ENCODE data around the gene ZNF512B. TPM values are rescaled to one million over a fixed set of nuclear protein-coding genes. Genes with fewer than 3 reads are reported as not detected.
A peak's percentile ranks its signal among the peaks of the same experiment; 100 is the strongest.
"Not testable (repeated sequence)": the region's sequence is repeated elsewhere in the genome, so short reads cannot be mapped to it uniquely, and the experiment has no call there.

The ZNF512B gene
- total RNA-seq, 1 donor from 2014 or later = 26.1 TPM

GRCh38 chr20:63977739-63978276 is 8.1 kb upstream of the ZNF512B start:
- DNase-seq (ENCODE audit: low spot score) = no peak

GRCh38 chr20:63976980-63977738 is 7.4 kb upstream of the ZNF512B start:
- DNase-seq (ENCODE audit: low spot score) = no peak

- not testable (repeated sequence) for DNase-seq (ENCODE audit: low spot score)
Measured at GRCh38 chr20:63976511-63976910, 6.8 kb upstream of the ZNF512B start.

- no peak for DNase-seq (ENCODE audit: low spot score)
Measured at GRCh38 chr20:63974402-63975200, 4.9 kb upstream of the ZNF512B start.

- DNase-seq (ENCODE audit: low spot score) = peak; percentile 82
Measured at GRCh38 chr20:63973636-63974401, 4.1 kb upstream of the ZNF512B start.

GRCh38 chr20:63973160-63973479 is 3.4 kb upstream of the ZNF512B start:
- no peak for DNase-seq (ENCODE audit: low spot score)

- no peak for DNase-seq (ENCODE audit: low spot score)
Measured at GRCh38 chr20:63972312-63973159, 2.8 kb upstream of the ZNF512B start.

- not testable (repeated sequence) for DNase-seq (ENCODE audit: low spot score)
Measured at GRCh38 chr20:63971960-63972311, 2.2 kb upstream of the ZNF512B start.

GRCh38 chr20:63970714-63971431 is 1.1 kb upstream of the ZNF512B start:
- DNase-seq (ENCODE audit: low spot score) = no peak

- DNase-seq (ENCODE audit: low spot score) = peak; percentile 9
Measured at GRCh38 chr20:63968928-63969760, 586 bp downstream of the ZNF512B start.

GRCh38 chr20:63968136-63968927 is 1.4 kb downstream of the ZNF512B start:
- no peak for DNase-seq (ENCODE audit: low spot score)

- no peak for DNase-seq (ENCODE audit: low spot score)
Measured at GRCh38 chr20:63967330-63968135, 2.2 kb downstream of the ZNF512B start.

GRCh38 chr20:63966944-63967322 is 2.8 kb downstream of the ZNF512B start:
- DNase-seq (ENCODE audit: low spot score) = no peak

- DNase-seq (ENCODE audit: low spot score) = no peak
Measured at GRCh38 chr20:63966172-63966943, 3.4 kb downstream of the ZNF512B start.

- DNase-seq (ENCODE audit: low spot score) = no peak
Measured at GRCh38 chr20:63964412-63964811, 5.3 kb downstream of the ZNF512B start.

- no peak for DNase-seq (ENCODE audit: low spot score)
Measured at GRCh38 chr20:63963784-63964301, 5.9 kb downstream of the ZNF512B start.

GRCh38 chr20:63963348-63963741 is 6.4 kb downstream of the ZNF512B start:
- no peak for DNase-seq (ENCODE audit: low spot score)

Data from mucosa of gallbladder (tissue), 1 donor.